ENCODE results near the gene ZNF445. TPM values are rescaled to one million over a fixed set of nuclear protein-coding genes. Genes with fewer than 3 reads are reported as not detected.
A peak's percentile ranks its signal among the peaks of the same experiment; 100 is the strongest.

Gene ZNF445
- total RNA-seq, 1 experiment from 2014 or later: 19.0 TPM

DNA sequence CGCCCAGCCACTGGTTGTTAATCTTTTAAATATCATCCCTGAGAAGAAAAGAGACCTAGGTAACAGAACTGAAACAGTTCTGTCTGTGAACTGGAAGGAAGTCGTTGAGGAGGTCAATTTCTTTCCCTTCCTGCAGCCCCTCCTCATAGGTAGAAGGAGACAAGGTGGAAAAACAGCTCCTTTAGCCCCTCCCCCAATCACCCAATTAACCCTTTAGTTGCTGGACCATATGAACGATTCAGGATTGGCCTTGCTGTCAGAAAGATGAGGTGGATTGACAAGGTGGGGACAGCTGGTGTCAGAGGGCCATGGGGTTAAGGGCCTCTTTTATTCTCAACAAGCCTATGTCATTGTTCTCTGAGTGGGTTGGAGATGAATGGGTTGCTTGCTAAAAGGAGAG is 36.0 kb upstream of the ZNF445 start:
- no peak for DNase-seq
- no TSS peak for BruUV-seq (replicated peaks)
- no peaks in the 10 kb centered on the region for H3K36me3 ChIP-seq (ENCODE audit: control insufficient read depth, insufficient read depth, low read length)
- Mint-ChIP-seq H3K4me1 (ENCODE audit: low read depth, unreplicated experiment) (peaks cover 6% of the 10 kb centered on the region), H3K4me3 (ENCODE audit: unreplicated experiment) (no peak overlapping the region), H3K27ac (ENCODE audit: unreplicated experiment) (no peak overlapping the region), H3K36me3 (ENCODE audit: insufficient read depth, unreplicated experiment) (peaks cover 6% of the 10 kb centered on the region), H3K9me3 (ENCODE audit: unreplicated experiment) (no peaks in the 10 kb centered on the region), H3K27me3 (ENCODE audit: insufficient read depth, unreplicated experiment) (no peaks in the 10 kb centered on the region)
- CTCF ChIA-PET: no interaction called here
- TF ChIP-seq CTCF (IDR thresholded peaks at IDR 0.05; ENCODE audit: insufficient read depth in 1 of 2, low read depth in 1 of 2, low read length in 1 of 2, severe bottlenecking in 1 of 2, unreplicated experiment in 1 of 2): no peak
- no peaks in the 10 kb centered on the region for H3K9me3 ChIP-seq
- H3K4me1 ChIP-seq: peaks cover 11% of the 10 kb centered on the region
- intact Hi-C loops (cut with micrococcal nuclease; ENCODE audit: unreplicated experiment): loop anchor here (5.0 kb wide), 1 partner anchor 1551 kb away; no protein-coding TSS in a partner anchor
- H3K27me3 ChIP-seq (replicated peaks; ENCODE audit: control insufficient read depth, insufficient read depth, low read length): no peaks in the 10 kb centered on the region
- POLR2A ChIA-PET: no interaction called here
- H3K4me3 ChIP-seq (ENCODE audit: low read depth, low read length): no peak overlapping the region

DNA sequence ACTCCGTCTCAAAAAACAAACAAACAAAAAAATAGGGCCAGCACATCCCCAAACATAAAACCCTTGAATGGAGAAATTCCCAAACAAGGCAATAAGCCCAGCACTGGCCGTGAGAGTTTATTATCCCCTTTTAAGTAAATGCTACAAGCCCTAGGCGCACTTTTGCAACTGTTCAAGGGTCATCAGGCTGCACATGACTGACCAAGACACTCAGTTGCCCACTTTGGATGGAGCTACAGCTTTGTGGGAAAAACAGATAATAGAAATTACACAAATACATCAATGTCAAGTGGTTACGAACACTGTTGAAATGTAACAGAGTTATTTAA is 33.7 kb upstream of the ZNF445 start:
- no peaks in the 10 kb centered on the region for H3K27me3 Mint-ChIP-seq (ENCODE audit: insufficient read depth, unreplicated experiment)
- H3K4me3 Mint-ChIP-seq (ENCODE audit: unreplicated experiment): peak overlapping the region; percentile 94
- H3K9me3 ChIP-seq: no peaks in the 10 kb centered on the region
- no peaks in the 10 kb centered on the region for H3K36me3 ChIP-seq (ENCODE audit: control insufficient read depth, insufficient read depth, low read length)
- ChIA-PET CTCF (interaction anchor here (0.6 to 1.3 kb wide), 3 partner anchors 152 to 403 kb away, joined by 3 to 5 read pairs (median 4); no protein-coding TSS in a partner anchor), POLR2A (interaction anchor here (0.7 to 1.2 kb wide), 4 partner anchors 11 to 173 kb away, joined by 3 read pairs; no protein-coding TSS in a partner anchor)
- H3K4me1 ChIP-seq: peaks cover 11% of the 10 kb centered on the region
- BruUV-seq (replicated peaks): TSS peak; percentile 35
- peaks cover 6% of the 10 kb centered on the region for H3K36me3 Mint-ChIP-seq (ENCODE audit: insufficient read depth, unreplicated experiment)
- TF ChIP-seq CTCF (IDR thresholded peaks at IDR 0.05; ENCODE audit: insufficient read depth in 1 of 2, low read depth in 1 of 2, low read length in 1 of 2, severe bottlenecking in 1 of 2, unreplicated experiment in 1 of 2): no peak
- intact Hi-C loops (cut with micrococcal nuclease; ENCODE audit: unreplicated experiment): loop anchor here (2.0 to 5.0 kb wide), 3 partner anchors 34 to 1549 kb away; partner anchors contain the start of gene ZNF445
- H3K9me3 Mint-ChIP-seq (ENCODE audit: unreplicated experiment): no peaks in the 10 kb centered on the region
- H3K27ac Mint-ChIP-seq (ENCODE audit: unreplicated experiment): peak overlapping the region; percentile 95
- H3K4me3 ChIP-seq (ENCODE audit: low read depth, low read length): peak overlapping the region; percentile 56
- H3K4me1 Mint-ChIP-seq (ENCODE audit: low read depth, unreplicated experiment): peaks cover 6% of the 10 kb centered on the region
- no peaks in the 10 kb centered on the region for H3K27me3 ChIP-seq (replicated peaks; ENCODE audit: control insufficient read depth, insufficient read depth, low read length)
- peak in 1 of 2 experiments; percentile 8 for DNase-seq

GRCh38 chr3:44510000-44510368 is 32.5 kb upstream of the ZNF445 start:
- BruUV-seq (replicated peaks): TSS peak; percentile 63
- POLR2A ChIA-PET: no interaction called here
- H3K4me1 Mint-ChIP-seq (ENCODE audit: low read depth, unreplicated experiment): peaks cover 6% of the 10 kb centered on the region
- peaks cover 11% of the 10 kb centered on the region for H3K36me3 Mint-ChIP-seq (ENCODE audit: insufficient read depth, unreplicated experiment)
- TF ChIP-seq CTCF (IDR thresholded peaks at IDR 0.05; ENCODE audit: insufficient read depth in 1 of 2, low read depth in 1 of 2, low read length in 1 of 2, severe bottlenecking in 1 of 2, unreplicated experiment in 1 of 2): no peak
- no peaks in the 10 kb centered on the region; the same call in 1 of the 2 replicates for H3K9me3 ChIP-seq
- H3K4me1 ChIP-seq: peaks cover 11% of the 10 kb centered on the region
- intact Hi-C loops (cut with micrococcal nuclease; ENCODE audit: unreplicated experiment): loop anchor here (2.0 to 5.0 kb wide), 3 partner anchors 33 to 1548 kb away; partner anchors contain the start of gene ZNF445
- H3K36me3 ChIP-seq (ENCODE audit: control insufficient read depth, insufficient read depth, low read length): no peaks in the 10 kb centered on the region
- peak overlapping the region; percentile 95 for H3K27ac Mint-ChIP-seq (ENCODE audit: unreplicated experiment)
- peak overlapping the region; percentile 56 for H3K4me3 ChIP-seq (ENCODE audit: low read depth, low read length)
- no peaks in the 10 kb centered on the region for H3K9me3 Mint-ChIP-seq (ENCODE audit: unreplicated experiment)
- no peaks in the 10 kb centered on the region for H3K27me3 ChIP-seq (replicated peaks; ENCODE audit: control insufficient read depth, insufficient read depth, low read length)
- peak overlapping the region; percentile 94 for H3K4me3 Mint-ChIP-seq (ENCODE audit: unreplicated experiment)
- CTCF ChIA-PET: no interaction called here
- H3K27me3 Mint-ChIP-seq (ENCODE audit: insufficient read depth, unreplicated experiment): no peaks in the 10 kb centered on the region
- DNase-seq: no peak

All from Caco-2 (cell line).